MG63 (cell line): ENCODE measurements around the gene ZNF558. TPM values are rescaled to one million over a fixed set of nuclear protein-coding genes. Genes with fewer than 3 reads are reported as not detected.
"Not testable (repeated sequence)": the region's sequence is repeated elsewhere in the genome, so short reads cannot be mapped to it uniquely, and the experiment has no call there.

Source experiments
- DNase-seq: peaks from one replicate; pipeline ENCODE4 v3.0.0-alpha.2; 2020
- H3K27me3 ChIP-seq: fragments of 250-450 bp; sonication (Bioruptor Pico); 2 replicates; pipeline ENCODE4 v1.5.1; 2020; ENCODE audit warnings: mild to moderate bottlenecking, moderate library complexity
- H3K36me3 ChIP-seq: fragments of 250-450 bp; sonication (Bioruptor Pico); 2 replicates; pipeline ENCODE4 v1.5.1; 2020; ENCODE audit warnings: mild to moderate bottlenecking, moderate library complexity
- H3K4me3 ChIP-seq: fragments of 250-450 bp; sonication (Bioruptor Pico); 2 replicates; pipeline ENCODE4 v1.5.1; 2020; ENCODE audit warnings: mild to moderate bottlenecking, moderate library complexity
- H3K9me3 ChIP-seq: fragments of 250-450 bp; sonication (Bioruptor Pico); 2 replicates; pipeline ENCODE4 v1.5.1; 2020; ENCODE audit warnings: mild to moderate bottlenecking, moderate library complexity
- total RNA-seq: library from RNA; depleted of rRNA; stranded (reverse); fragments of >200 nt; shearing (Covaris generic); gene quantifications from 2 replicates; pipeline ENCODE4 v1.2.3, GENCODE V29; 2014; ENCODE audit warnings: low replicate concordance; rRNA removed

ZNF558 gene
- total RNA-seq, 1 experiment from 2014 or later = 25.5 TPM

- H3K4me3 ChIP-seq = no peak overlapping the region
- DNase-seq = no peak
- H3K36me3 ChIP-seq = peaks cover 81% of the 10 kb centered on the region
- no peaks in the 10 kb centered on the region for H3K27me3 ChIP-seq
- H3K9me3 ChIP-seq = peaks cover 16% of the 10 kb centered on the region
Measured at GRCh38 chr19:8821748-8822241, 10.3 kb downstream of the ZNF558 start.

GRCh38 chr19:8820234-8820633, 11.9 kb downstream of the ZNF558 start:
- Histone ChIP-seq H3K9me3 (peaks cover 32% of the 10 kb centered on the region), H3K36me3 (peaks cover 86% of the 10 kb centered on the region), H3K4me3 (no peak overlapping the region), H3K27me3 (no peaks in the 10 kb centered on the region)
- no peak for DNase-seq

DNA sequence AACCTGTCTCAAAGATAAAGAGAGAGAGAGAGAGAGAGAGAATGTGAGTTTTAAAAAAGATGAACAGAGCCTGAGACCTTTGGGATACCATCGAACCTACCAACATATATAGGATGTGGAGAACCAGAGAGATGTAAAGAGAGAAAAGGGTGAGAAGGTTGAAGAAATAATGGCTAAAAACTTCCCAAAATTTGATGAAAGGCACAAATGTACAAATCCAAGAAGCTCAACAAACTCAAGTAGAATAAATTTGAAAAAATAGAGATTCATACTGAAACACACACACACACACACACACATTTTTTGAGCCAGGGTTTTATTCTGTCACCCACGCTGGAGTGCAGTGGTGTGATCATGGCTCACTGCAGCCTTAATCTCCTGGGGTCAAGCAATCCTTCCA, 16.3 kb downstream of the ZNF558 start:
- no peak for DNase-seq
- peaks cover 97% of the 10 kb centered on the region for H3K36me3 ChIP-seq
- H3K27me3 ChIP-seq = no peaks in the 10 kb centered on the region
- H3K4me3 ChIP-seq = no peak overlapping the region
- H3K9me3 ChIP-seq = peaks cover 74% of the 10 kb centered on the region

GRCh38 chr19:8814176-8814575, 17.9 kb downstream of the ZNF558 start:
- H3K4me3 ChIP-seq = no peak overlapping the region
- peaks cover 84% of the 10 kb centered on the region for H3K9me3 ChIP-seq
- no peaks in the 10 kb centered on the region for H3K27me3 ChIP-seq
- peaks cover 99% of the 10 kb centered on the region for H3K36me3 ChIP-seq
- no peak for DNase-seq

DNA sequence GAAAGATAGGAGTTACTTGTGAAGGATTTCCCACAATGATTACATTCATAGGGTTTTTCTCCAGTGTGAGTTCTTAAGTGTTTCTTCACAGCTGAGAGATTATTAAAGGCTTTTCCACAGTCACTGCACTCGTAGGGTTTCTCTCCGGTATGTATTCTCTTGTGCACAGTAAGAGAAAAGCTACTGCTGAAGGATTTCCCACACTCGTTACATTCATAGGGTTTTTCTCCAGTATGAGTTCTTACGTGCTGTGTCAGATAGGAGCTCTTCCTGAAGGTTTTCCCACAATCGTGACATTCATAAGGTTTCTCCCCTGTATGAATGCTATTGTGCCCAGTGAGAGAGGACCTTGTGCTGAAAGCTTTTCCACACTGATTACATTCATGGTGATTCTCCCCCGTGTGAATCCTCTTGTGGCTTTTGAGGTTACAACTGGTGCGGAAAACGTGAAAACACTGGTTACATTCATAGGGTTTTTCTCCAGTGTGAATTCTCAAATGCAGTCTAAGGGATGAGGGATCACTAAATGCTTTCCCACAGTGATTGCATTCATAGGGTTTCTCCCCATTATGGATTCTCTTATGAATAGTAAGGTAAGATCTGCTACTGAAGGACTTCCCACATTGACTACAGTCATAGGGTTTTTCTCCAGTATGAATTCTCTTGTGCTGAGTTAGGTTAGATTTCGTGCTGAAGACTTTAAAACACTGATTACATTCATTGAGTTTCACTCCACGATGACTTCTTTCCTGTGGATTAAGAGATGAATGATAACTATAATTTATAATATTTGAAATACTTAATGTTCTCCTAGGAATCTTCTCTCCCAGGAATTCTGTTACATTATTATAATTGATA, 20.6 kb downstream of the ZNF558 start:
- no peak for DNase-seq
- Histone ChIP-seq H3K9me3 (peaks cover 97% of the 10 kb centered on the region), H3K36me3 (peaks cover 99% of the 10 kb centered on the region)

GRCh38 chr19:8806661-8807060, 25.4 kb downstream of the ZNF558 start:
- Histone ChIP-seq H3K27me3 (no peaks in the 10 kb centered on the region), H3K36me3 (peaks cover 73% of the 10 kb centered on the region), H3K9me3 (peaks cover 76% of the 10 kb centered on the region), H3K4me3 (no peak overlapping the region)
- no peak for DNase-seq

More for the DNA sequence above, 20.6 kb downstream of the ZNF558 start:
- H3K27me3 ChIP-seq = no peaks in the 10 kb centered on the region
- H3K4me3 ChIP-seq = no peak overlapping the region

GRCh38 chr19:8794823-8795222, 37.3 kb downstream of the ZNF558 start:
- H3K36me3 ChIP-seq = no peaks in the 10 kb centered on the region
- H3K9me3 ChIP-seq = peaks cover 10% of the 10 kb centered on the region
- no peak overlapping the region for H3K4me3 ChIP-seq
- no peaks in the 10 kb centered on the region; the same call in 1 of the 2 replicates for H3K27me3 ChIP-seq
- no peak for DNase-seq

GRCh38 chr19:8773587-8773986, 58.5 kb downstream of the ZNF558 start:
- H3K27me3 ChIP-seq, H3K9me3 ChIP-seq, H3K36me3 ChIP-seq, H3K4me3 ChIP-seq, DNase-seq: not testable (repeated sequence)

DNA sequence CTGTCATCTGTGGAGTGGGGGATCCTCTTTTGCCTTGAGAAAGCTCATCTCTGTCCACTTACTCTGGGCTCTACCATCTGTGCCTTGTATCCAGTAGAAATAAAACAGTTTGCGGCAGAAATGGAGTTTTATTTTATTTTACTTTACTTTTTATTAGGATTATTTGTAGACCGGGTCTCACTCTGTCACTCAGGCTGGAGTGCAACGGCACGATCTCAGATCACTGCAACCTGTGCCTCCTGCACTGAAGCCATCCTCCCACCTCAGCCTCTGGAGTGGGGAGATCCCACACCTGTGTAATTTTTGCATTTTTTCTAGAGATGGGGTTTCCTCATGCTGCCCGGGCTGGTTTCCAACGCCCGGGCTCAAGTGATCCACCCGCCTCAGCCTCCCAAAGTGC, 62.8 kb downstream of the ZNF558 start:
- DNase-seq, H3K36me3 ChIP-seq: not testable (repeated sequence)

DNA sequence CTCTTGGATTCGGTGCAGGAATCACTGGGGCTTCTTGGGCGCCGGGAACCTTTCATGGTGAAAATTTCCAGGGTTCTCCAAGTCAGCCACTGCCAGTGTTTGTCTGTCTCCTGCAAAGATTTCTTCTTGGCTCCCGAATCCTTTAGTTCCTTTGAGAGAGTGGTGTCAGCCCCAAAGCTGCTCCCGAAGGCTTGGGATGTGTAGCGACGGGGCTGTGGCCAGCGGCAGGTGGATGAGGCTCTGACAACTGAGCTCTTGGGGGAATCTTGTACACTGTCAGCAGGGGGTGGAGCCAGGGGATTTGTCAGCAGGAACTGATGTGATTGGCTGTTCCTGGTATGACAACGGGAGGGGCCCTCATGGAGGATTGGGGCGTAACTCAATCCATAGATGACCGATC, 64.8 kb downstream of the ZNF558 start:
- DNase-seq, H3K9me3 ChIP-seq, H3K27me3 ChIP-seq, H3K4me3 ChIP-seq, H3K36me3 ChIP-seq: not testable (repeated sequence)

More for the DNA sequence above, 62.8 kb downstream of the ZNF558 start:
- not testable (repeated sequence) for H3K27me3 ChIP-seq, H3K9me3 ChIP-seq, H3K4me3 ChIP-seq

Other genes with a start within 250 kb of the ZNF558 start
- gene ADAMTS10, start 221.6 kb downstream of the ZNF558 start, total RNA-seq = 4.7 and 17.0 TPM in 2 replicates
- gene NFILZ, start 201.7 kb downstream of the ZNF558 start, total RNA-seq = not detected in 2 replicates
- gene ACTL9, start 133.5 kb downstream of the ZNF558 start, total RNA-seq = not detected in 2 replicates
- gene OR2Z1, start 110.7 kb downstream of the ZNF558 start, total RNA-seq = not detected in 2 replicates
- gene MBD3L1, start 73 bp upstream of the ZNF558 start, total RNA-seq = not detected in 2 replicates
- gene MUC16, start 178.1 kb upstream of the ZNF558 start, total RNA-seq = not detected in 2 replicates